ENCODE measurements around the gene NANOS2. TPM values are rescaled to one million over a fixed set of nuclear protein-coding genes. Genes with fewer than 3 reads are reported as not detected.

Gene NANOS2
- total and polyA plus RNA-seq, 9 of the 15 experiments (the other 6 are each of a cell fraction or from before 2014, with no cell fraction given), result not detected

- no peak overlapping the region for H3K27ac ChIP-seq (ENCODE audit: extremely low read depth, low read depth, low read length)
- in situ Hi-C loops (cut with MboI), result no loop called here
- H4K20me1 ChIP-seq (replicated peaks; ENCODE audit: control insufficient read depth, insufficient read depth, low read length), result no peaks in the 10 kb centered on the region
- ATAC-seq (no peak), DNase-seq (ENCODE audit: extremely low read depth in 1 of 4, low spot score in 3 of 4) (no peak), FAIRE-seq (no peak)
- ChIA-PET POLR2A (no interaction called here), CTCF (ENCODE audit: low intra/inter-chr PET ratio) (no interaction called here)
- H3K4me3 ChIP-seq, result no peak overlapping the region
- BruUV-seq (replicated peaks), result no TSS peak
- no peaks in the 10 kb centered on the region for H3K9me1 ChIP-seq (ENCODE audit: control insufficient read depth, insufficient read depth, low read length)
- H3K9me3 ChIP-seq (replicated peaks; ENCODE audit: control insufficient read depth, insufficient read depth, low read depth, low read length), result no peaks in the 10 kb centered on the region
- H3K36me3 ChIP-seq (ENCODE audit: control insufficient read depth, insufficient read depth, low read length), result peaks cover 30% of the 10 kb centered on the region
- WGBS (ENCODE audit: insufficient coverage, low coverage, missing lambda C conversion rate), result 69% methylated on average over 9 of the region's 9 CpGs
- H3K9ac ChIP-seq (ENCODE audit: insufficient read depth in 1 of 2, low read depth in 2 of 2, low read length in 2 of 2), result 0 out of 4 replicates have a peak overlapping the region, but pooled peaks of 1 of the 2 experiments have one; percentile 20
- H3K4me2 ChIP-seq (ENCODE audit: insufficient read depth, low read length), result no peak overlapping the region
- TF ChIP-seq NR0B1 (IDR thresholded peaks at IDR 0.05; ENCODE audit: partially characterized antibody) (no peak), SOX6 (IDR thresholded peaks at IDR 0.05) (no peak), GTF2A2 (tag; IDR thresholded peaks at IDR 0.05) (no peak), BMI1 (IDR thresholded peaks at IDR 0.05; ENCODE audit: low read length) (no peak), ZNF140 (CRISPR knock-in tag; IDR thresholded peaks at IDR 0.05) (no peak), CBFA2T2 (conservative IDR thresholded peaks at IDR 0.05) (no peak), ZFX (CRISPR knock-in tag; IDR thresholded peaks at IDR 0.05) (no peak)
- TF ChIP-seq, protein P1, sequence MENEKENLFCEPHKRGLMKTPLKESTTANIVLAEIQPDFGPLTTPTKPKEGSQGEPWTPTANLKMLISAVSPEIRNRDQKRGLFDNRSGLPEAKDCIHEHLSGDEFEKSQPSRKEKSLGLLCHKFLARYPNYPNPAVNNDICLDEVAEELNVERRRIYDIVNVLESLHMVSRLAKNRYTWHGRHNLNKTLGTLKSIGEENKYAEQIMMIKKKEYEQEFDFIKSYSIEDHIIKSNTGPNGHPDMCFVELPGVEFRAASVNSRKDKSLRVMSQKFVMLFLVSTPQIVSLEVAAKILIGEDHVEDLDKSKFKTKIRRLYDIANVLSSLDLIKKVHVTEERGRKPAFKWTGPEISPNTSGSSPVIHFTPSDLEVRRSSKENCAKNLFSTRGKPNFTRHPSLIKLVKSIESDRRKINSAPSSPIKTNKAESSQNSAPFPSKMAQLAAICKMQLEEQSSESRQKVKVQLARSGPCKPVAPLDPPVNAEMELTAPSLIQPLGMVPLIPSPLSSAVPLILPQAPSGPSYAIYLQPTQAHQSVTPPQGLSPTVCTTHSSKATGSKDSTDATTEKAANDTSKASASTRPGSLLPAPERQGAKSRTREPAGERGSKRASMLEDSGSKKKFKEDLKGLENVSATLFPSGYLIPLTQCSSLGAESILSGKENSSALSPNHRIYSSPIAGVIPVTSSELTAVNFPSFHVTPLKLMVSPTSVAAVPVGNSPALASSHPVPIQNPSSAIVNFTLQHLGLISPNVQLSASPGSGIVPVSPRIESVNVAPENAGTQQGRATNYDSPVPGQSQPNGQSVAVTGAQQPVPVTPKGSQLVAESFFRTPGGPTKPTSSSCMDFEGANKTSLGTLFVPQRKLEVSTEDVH (IDR thresholded peaks at IDR 0.05; ENCODE audit: low read depth, partially characterized antibody), result no peak
- H2AFZ ChIP-seq (ENCODE audit: low read depth, low read length), result no peak overlapping the region
- peaks cover under 1 to 3% of the 10 kb centered on the region in 2 experiments; a peak in 3 of 5 replicates for H3K4me1 ChIP-seq (replicated peaks in 1 of 2; ENCODE audit: control insufficient read depth in 2 of 2, insufficient read depth in 2 of 2, low read length in 2 of 2)
- H3K79me2 ChIP-seq (ENCODE audit: control insufficient read depth, insufficient read depth, low read length), result peaks cover 5% of the 10 kb centered on the region; the same call in 2 of the 3 replicates
- H3K27me3 ChIP-seq (ENCODE audit: control insufficient read depth in 2 of 2, insufficient read depth in 2 of 2, low read length in 2 of 2), result no peaks in the 10 kb centered on the region
- intact Hi-C loops (cut with micrococcal nuclease), result no loop called here
Measured at GRCh38 chr19:45895519-45895972, 19.0 kb downstream of the NANOS2 start.

All from K562 (cell line).